Stimulated activated CD8-positive, alpha-beta memory T cell treated with anti-CD3 and anti-CD28 coated beads, Interleukin-12 subunit alpha, Interleukin-12 subunit beta, amount 100 ng/mL, for 1 hour (primary cell): Measurements from ENCODE around the gene UBIAD1.
"Not testable (repeated sequence)": the region's sequence is repeated elsewhere in the genome, so short reads cannot be mapped to it uniquely, and the experiment has no call there.

ENCODE experiments used
- DNase-seq: peaks from one replicate; pipeline ENCODE4 v3.0.0-alpha.2; 2020; ENCODE audit warnings: low read depth

UBIAD1 gene

GRCh38 chr1:11280719-11281376, 7.8 kb downstream of the UBIAD1 start:
- no peak for DNase-seq

- no peak for DNase-seq
These were observed 8.7 kb downstream of the UBIAD1 start for GRCh38 chr1:11281518-11282331.

GRCh38 chr1:11283151-11283550, 10.2 kb downstream of the UBIAD1 start:
- DNase-seq, result no peak

- DNase-seq, result no peak
These were observed 11.8 kb downstream of the UBIAD1 start for GRCh38 chr1:11284784-11285183.

GRCh38 chr1:11285883-11286734, 13.1 kb downstream of the UBIAD1 start:
- no peak for DNase-seq

GRCh38 chr1:11286735-11287410, 13.9 kb downstream of the UBIAD1 start:
- no peak for DNase-seq

GRCh38 chr1:11289064-11289463, 16.1 kb downstream of the UBIAD1 start:
- no peak for DNase-seq

- DNase-seq, result no peak
These were observed 18.1 kb downstream of the UBIAD1 start for GRCh38 chr1:11291049-11291448.

GRCh38 chr1:11293856-11294255, 20.9 kb downstream of the UBIAD1 start:
- DNase-seq, result no peak

- DNase-seq, result no peak
These were observed 22.0 kb downstream of the UBIAD1 start for GRCh38 chr1:11294951-11295350.

GRCh38 chr1:11295905-11296304, 22.9 kb downstream of the UBIAD1 start:
- no peak for DNase-seq

GRCh38 chr1:11297774-11298173, 24.8 kb downstream of the UBIAD1 start:
- not testable (repeated sequence) for DNase-seq

- no peak for DNase-seq
These were observed 25.6 kb downstream of the UBIAD1 start for GRCh38 chr1:11298390-11299224.

GRCh38 chr1:11299225-11299574, 26.2 kb downstream of the UBIAD1 start:
- no peak for DNase-seq

- DNase-seq, result no peak
These were observed 28.6 kb downstream of the UBIAD1 start for GRCh38 chr1:11301601-11302000.

GRCh38 chr1:11302366-11302765, 29.4 kb downstream of the UBIAD1 start:
- DNase-seq, result no peak

- DNase-seq, result not testable (repeated sequence)
These were observed 32.5 kb downstream of the UBIAD1 start for GRCh38 chr1:11305516-11305915.

- no peak for DNase-seq
These were observed 34.9 kb downstream of the UBIAD1 start for GRCh38 chr1:11307852-11308251.

- DNase-seq, result no peak
These were observed 35.8 kb downstream of the UBIAD1 start for GRCh38 chr1:11308699-11309224.

- DNase-seq, result no peak
These were observed 36.4 kb downstream of the UBIAD1 start for GRCh38 chr1:11309385-11309784.
